Mesenchymal stem cell (in vitro differentiated cells and primary cell): ENCODE data around the gene EFHC1.
A peak's percentile ranks its signal among the peaks of the same experiment; 100 is the strongest.

Experiments used
- DNase-seq: peaks from one replicate; pipeline ENCODE4 v3.0.0-alpha.2; 2013
- H2AFZ ChIP-seq: one replicate; pipeline ENCODE4 v1.6.1; 2013; ENCODE audit warnings: low read depth, mild to moderate bottlenecking, control low read depth, inconsistent platforms, low read length, moderate library complexity
- H2AK5ac ChIP-seq: 2 replicates; pipeline ENCODE4 v1.6.1; 2013; ENCODE audit warnings: low read length, moderate library complexity, mild to moderate bottlenecking, inconsistent platforms; ENCODE audit not compliant: severe bottlenecking
- H2BK120ac ChIP-seq: one replicate; pipeline ENCODE4 v1.6.1; 2013; ENCODE audit warnings: low read depth, mild to moderate bottlenecking, inconsistent platforms, low read length, moderate library complexity
- H2BK12ac ChIP-seq, 2 experiments: one replicate each; pipeline ENCODE4 v1.6.1; 2013; ENCODE audit warnings: inconsistent platforms in 2 of 2, low read length in 2 of 2, mild to moderate bottlenecking in 2 of 2, moderate library complexity in 2 of 2, control low read depth in 1 of 2
- H2BK15ac ChIP-seq: one replicate; pipeline ENCODE4 v1.6.1; 2013; ENCODE audit warnings: mild to moderate bottlenecking, low read depth, inconsistent platforms; ENCODE audit not compliant: poor library complexity, severe bottlenecking
- H2BK5ac ChIP-seq: 2 replicates; pipeline ENCODE4 v1.6.1; 2013; ENCODE audit warnings: low read depth, mild to moderate bottlenecking, low read length, control low read depth, inconsistent platforms; ENCODE audit not compliant: poor library complexity, severe bottlenecking
- H3K14ac ChIP-seq, 2 experiments: one replicate each; pipeline ENCODE4 v1.6.1; 2013; ENCODE audit warnings: inconsistent platforms in 2 of 2, low read length in 2 of 2, control low read depth in 1 of 2, mild to moderate bottlenecking in 1 of 2, moderate library complexity in 1 of 2
- H3K18ac ChIP-seq, 2 experiments: one replicate each; pipeline ENCODE4 v1.6.1; 2013; ENCODE audit warnings: inconsistent platforms in 2 of 2, low read length in 2 of 2, control low read depth in 1 of 2, low read depth in 1 of 2, mild to moderate bottlenecking in 1 of 2
- H3K23ac ChIP-seq, 2 experiments: one replicate each; pipeline ENCODE4 v1.6.1; 2013; ENCODE audit warnings: inconsistent platforms in 2 of 2, low read length in 2 of 2, mild to moderate bottlenecking in 2 of 2, moderate library complexity in 2 of 2, control low read depth in 1 of 2
- H3K27ac ChIP-seq: 2 replicates; pipeline ENCODE4 v1.5.1; 2013; ENCODE audit warnings: mild to moderate bottlenecking, moderate library complexity, low read length, control low read depth, inconsistent platforms; ENCODE audit not compliant: poor library complexity, severe bottlenecking
- H3K27me3 ChIP-seq, 2 experiments: 2 replicates each; pipeline versions ENCODE4 v1.6.1 to v1.7.0; 2013; ENCODE audit warnings: low read length in 2 of 2, mild to moderate bottlenecking in 2 of 2, moderate library complexity in 2 of 2, control low read depth in 1 of 2, inconsistent platforms in 1 of 2; ENCODE audit not compliant: control insufficient read depth in 1 of 2, insufficient read depth in 1 of 2
- H3K36me3 ChIP-seq, 2 experiments: 2 replicates each; pipeline versions ENCODE4 v1.6.1 to v1.7.0; 2013; ENCODE audit warnings: low read length in 2 of 2, control low read depth in 1 of 2, inconsistent platforms in 1 of 2, low read depth in 1 of 2, mild to moderate bottlenecking in 1 of 2; ENCODE audit not compliant: insufficient read depth in 2 of 2, control insufficient read depth in 1 of 2
- H3K4ac ChIP-seq, 2 experiments: one replicate each; pipeline ENCODE4 v1.6.1; 2013; ENCODE audit warnings: inconsistent platforms in 2 of 2, low read length in 2 of 2, mild to moderate bottlenecking in 2 of 2, moderate library complexity in 2 of 2, control low read depth in 1 of 2, low read depth in 1 of 2
- H3K4me1 ChIP-seq: 2 replicates; pipeline ENCODE4 v1.6.1; 2013; ENCODE audit warnings: low read depth, low read length, control low read depth; ENCODE audit not compliant: control insufficient read depth, insufficient read depth
- H3K4me2 ChIP-seq: 2 replicates; pipeline ENCODE4 v1.6.1; 2013; ENCODE audit warnings: low read length, mild to moderate bottlenecking, inconsistent platforms; ENCODE audit not compliant: poor library complexity, severe bottlenecking
- H3K4me3 ChIP-seq, 2 experiments: 2 replicates each; pipeline versions ENCODE4 v1.5.1 to v1.7.0; 2013; ENCODE audit warnings: low read length in 2 of 2, mild to moderate bottlenecking in 2 of 2, control low read depth in 1 of 2, low read depth in 1 of 2; ENCODE audit not compliant: insufficient read depth in 1 of 2
- H3K79me1 ChIP-seq: replicated peaks from 2 replicates; pipeline ENCODE4 v1.6.1; 2013; ENCODE audit warnings: mild to moderate bottlenecking, control low read depth, low read length, inconsistent platforms; ENCODE audit not compliant: poor library complexity, severe bottlenecking
- H3K9ac ChIP-seq: 2 replicates; pipeline ENCODE4 v1.7.0; 2013; ENCODE audit warnings: mild to moderate bottlenecking, low read length, moderate library complexity
- H3K9me3 ChIP-seq: 2 replicates; pipeline ENCODE4 v1.7.0; 2013; ENCODE audit warnings: mild to moderate bottlenecking, low read length; ENCODE audit not compliant: control insufficient read depth
- H4K8ac ChIP-seq: one replicate; pipeline ENCODE4 v1.6.1; 2013; ENCODE audit warnings: inconsistent platforms, mild to moderate bottlenecking, low read length, moderate library complexity
- H4K91ac ChIP-seq: one replicate; pipeline ENCODE4 v1.6.1; 2013; ENCODE audit warnings: mild to moderate bottlenecking, low read length, inconsistent platforms
- WGBS: methylation state at CpG from one replicate; pipeline ENCODE4 v1.1.7; 2013; ENCODE audit warnings: mixed read lengths; 5-methylcytosine and 5-hydroxymethylcytosine counted together

The EFHC1 gene

GRCh38 chr6:52544602-52545405, 124.7 kb downstream of the EFHC1 start:
- DNase-seq = no peak
- Histone ChIP-seq H2BK120ac (peak overlapping the region; percentile 36), H3K4me2 (no peak overlapping the region), H3K27ac (peak overlapping the region; percentile 87), H2AK5ac (peak overlapping the region; percentile 95), H3K4me3 (peak overlapping the region in 1 of 2 experiments; percentile 42), H3K9ac (peak overlapping the region; percentile 27), H3K79me1 (no peaks in the 10 kb centered on the region), H2AFZ (no peak overlapping the region), H3K18ac (peak overlapping the region; percentile 64 to 93), H3K4ac (peak overlapping the region; percentile 9 to 57), H3K27me3 (no peaks in the 10 kb centered on the region), H2BK15ac (no peak overlapping the region), H2BK5ac (peak overlapping the region; percentile 86), H3K9me3 (no peaks in the 10 kb centered on the region), H3K4me1 (peaks cover 35% of the 10 kb centered on the region), H3K14ac (peak overlapping the region in 1 of 2 experiments; percentile 26), H2BK12ac (peak overlapping the region; percentile 25 to 34), H3K23ac (no peak overlapping the region), H3K36me3 (peaks cover 4 to 59% of the 10 kb centered on the region in 2 experiments), H4K8ac (peak overlapping the region; percentile 90), H4K91ac (peak overlapping the region; percentile 71)
- 67% methylated on average over 7 of the region's 9 CpGs for WGBS

GRCh38 chr6:52545406-52546119, 125.4 kb downstream of the EFHC1 start:
- H3K4me2 ChIP-seq = no peak overlapping the region

GRCh38 chr6:52546192-52546591, 126.0 kb downstream of the EFHC1 start:
- Histone ChIP-seq H3K23ac (peak overlapping the region in 1 of 2 experiments; percentile 90), H4K8ac (peak overlapping the region; percentile 79), H2BK12ac (peak overlapping the region in 1 of 2 experiments; percentile 51), H2AFZ (no peak overlapping the region), H3K36me3 (peaks cover 4 to 63% of the 10 kb centered on the region in 2 experiments), H2BK120ac (no peak overlapping the region), H3K4me3 (no peak overlapping the region), H3K9ac (no peak overlapping the region), H4K91ac (no peak overlapping the region), H3K4me1 (peaks cover 40% of the 10 kb centered on the region), H3K18ac (peak overlapping the region in 1 of 2 experiments; percentile 73), H3K79me1 (no peaks in the 10 kb centered on the region), H2AK5ac (peak overlapping the region; percentile 95), H3K14ac (peak overlapping the region in 1 of 2 experiments; percentile 22), H3K9me3 (no peaks in the 10 kb centered on the region), H3K4me2 (no peak overlapping the region), H3K27me3 (no peaks in the 10 kb centered on the region), H2BK15ac (no peak overlapping the region), H2BK5ac (no peak overlapping the region), H3K4ac (no peak overlapping the region), H3K27ac (peak overlapping the region; percentile 35)
- WGBS = 100% methylated on average over 1 of the region's 1 CpG
- DNase-seq = no peak

More at GRCh38 chr6:52545406-52546119, 125.4 kb downstream of the EFHC1 start:
- peak overlapping the region; percentile 17 to 73 for H3K18ac ChIP-seq
- H3K4me3 ChIP-seq = no peak overlapping the region
- H3K27me3 ChIP-seq = no peaks in the 10 kb centered on the region
- peaks cover 38% of the 10 kb centered on the region for H3K4me1 ChIP-seq
- peak overlapping the region; percentile 14 to 51 for H2BK12ac ChIP-seq
- peak overlapping the region in 1 of 2 experiments; percentile 90 for H3K23ac ChIP-seq
- H3K36me3 ChIP-seq = peaks cover 4 to 64% of the 10 kb centered on the region in 2 experiments
- H4K91ac ChIP-seq = peak overlapping the region; percentile 71
- peak overlapping the region in 1 of 2 experiments; percentile 9 for H3K4ac ChIP-seq
- no peak overlapping the region for H3K9ac ChIP-seq
- peak overlapping the region; percentile 39 for H2BK5ac ChIP-seq
- H2AFZ ChIP-seq = no peak overlapping the region
- no peak overlapping the region for H2BK15ac ChIP-seq
- H3K14ac ChIP-seq = peak overlapping the region in 1 of 2 experiments; percentile 26
- WGBS = 92% methylated on average over 6 of the region's 6 CpGs
- peak overlapping the region; percentile 79 for H4K8ac ChIP-seq
- H3K79me1 ChIP-seq = no peaks in the 10 kb centered on the region
- no peak overlapping the region for H2BK120ac ChIP-seq
- H3K9me3 ChIP-seq = no peaks in the 10 kb centered on the region
- no peak for DNase-seq
- peak overlapping the region; percentile 95 for H2AK5ac ChIP-seq
- H3K27ac ChIP-seq = peak overlapping the region; percentile 87

- Histone ChIP-seq H2BK12ac (peak overlapping the region in 1 of 2 experiments; percentile 38), H3K18ac (peak overlapping the region; percentile 55 to 71), H3K4me1 (peaks cover 40% of the 10 kb centered on the region), H2AFZ (no peak overlapping the region), H3K23ac (no peak overlapping the region), H2BK120ac (no peak overlapping the region), H3K27ac (peak overlapping the region; percentile 35), H3K79me1 (no peaks in the 10 kb centered on the region), H2BK15ac (peak overlapping the region; percentile 12), H3K4me2 (no peak overlapping the region), H3K9ac (no peak overlapping the region), H2AK5ac (peak overlapping the region; percentile 66), H4K91ac (no peak overlapping the region), H3K4me3 (no peak overlapping the region), H3K9me3 (no peaks in the 10 kb centered on the region), H3K14ac (no peak overlapping the region), H2BK5ac (peak overlapping the region; percentile 3), H3K27me3 (no peaks in the 10 kb centered on the region), H3K36me3 (peaks cover 4 to 60% of the 10 kb centered on the region in 2 experiments), H3K4ac (peak overlapping the region in 1 of 2 experiments; percentile 41), H4K8ac (peak overlapping the region; percentile 27)
- 81% methylated on average over 3 of the region's 3 CpGs for WGBS
- DNase-seq = no peak
These were observed 126.5 kb downstream of the EFHC1 start for GRCh38 chr6:52546678-52547077.
